Measurements from ENCODE around the gene TSPAN11.
"Not testable (repeated sequence)": the region's sequence is repeated elsewhere in the genome, so short reads cannot be mapped to it uniquely, and the experiment has no call there.

Gene TSPAN11

GRCh38 chr12:31021809-31022494, 95.4 kb downstream of the TSPAN11 start:
- no peak for DNase-seq

- DNase-seq, result no peak
These were observed 96.8 kb downstream of the TSPAN11 start for GRCh38 chr12:31023271-31023724.

- DNase-seq, result no peak
These were observed 99.7 kb downstream of the TSPAN11 start for GRCh38 chr12:31026202-31026601.

- not testable (repeated sequence) for DNase-seq
These were observed 100.5 kb downstream of the TSPAN11 start for GRCh38 chr12:31027006-31027405.

- no peak for DNase-seq
These were observed 102.9 kb downstream of the TSPAN11 start for GRCh38 chr12:31029468-31029867.

- DNase-seq, result no peak
These were observed 103.5 kb downstream of the TSPAN11 start for GRCh38 chr12:31029916-31030562.

GRCh38 chr12:31031951-31032335, 105.4 kb downstream of the TSPAN11 start:
- no peak for DNase-seq

GRCh38 chr12:31033146-31033545, 106.6 kb downstream of the TSPAN11 start:
- DNase-seq, result no peak

- no peak for DNase-seq
These were observed 107.1 kb downstream of the TSPAN11 start for GRCh38 chr12:31033681-31034080.

GRCh38 chr12:31034372-31034771, 107.8 kb downstream of the TSPAN11 start:
- no peak for DNase-seq

GRCh38 chr12:31035226-31035625, 108.7 kb downstream of the TSPAN11 start:
- no peak for DNase-seq

- no peak for DNase-seq
These were observed 109.6 kb downstream of the TSPAN11 start for GRCh38 chr12:31035967-31036665.

GRCh38 chr12:31037028-31037427, 110.5 kb downstream of the TSPAN11 start:
- DNase-seq, result no peak

GRCh38 chr12:31037931-31038330, 111.4 kb downstream of the TSPAN11 start:
- no peak for DNase-seq

GRCh38 chr12:31041033-31041564, 114.6 kb downstream of the TSPAN11 start:
- DNase-seq, result no peak
